ENCODE data around the gene RBMS1. TPM values are rescaled to one million over a fixed set of nuclear protein-coding genes. Genes with fewer than 3 reads are reported as not detected.

Gene RBMS1
- polyA plus RNA-seq, 2 of the 4 experiments (the other 2 are of a cell fraction), result 51.9 to 108 TPM

- TF ChIP-seq REST (IDR thresholded peaks at IDR 0.05) (no peak), CHD2 (IDR thresholded peaks at IDR 0.05; ENCODE audit: low read length, partially characterized antibody) (no peak), HEYL (CRISPR knock-in tag; IDR thresholded peaks at IDR 0.05) (no peak), BCL3 (IDR thresholded peaks at IDR 0.05) (0 out of 3 replicates have a peak, but pooled peaks have one; percentile 54), POLR2A (IDR thresholded peaks at IDR 0.05; ENCODE audit: low read length) (no peak), POLR2AphosphoS2 (conservative IDR thresholded peaks at IDR 0.05; ENCODE audit: low read length) (no peak), KDM5A (IDR thresholded peaks at IDR 0.05) (no peak), TFCP2L1 (CRISPR knock-in tag; IDR thresholded peaks at IDR 0.05) (no peak), USF2 (IDR thresholded peaks at IDR 0.05) (no peak), FOSL2 (IDR thresholded peaks at IDR 0.05) (peak; percentile 98), FOSL2 (CRISPR knock-in tag; IDR thresholded peaks at IDR 0.05) (peak; percentile 100), E2F6 (IDR thresholded peaks at IDR 0.05; ENCODE audit: borderline replicate concordance, low read depth) (no peak), ZNF302 (CRISPR knock-in tag; IDR thresholded peaks at IDR 0.05) (no peak), ZSCAN20 (CRISPR knock-in tag; IDR thresholded peaks at IDR 0.05) (no peak), MAZ (IDR thresholded peaks at IDR 0.05; ENCODE audit: borderline replicate concordance, low read depth, low read length) (no peak), HES2 (IDR thresholded peaks at IDR 0.05) (no peak), NPAS2 (CRISPR knock-in tag; IDR thresholded peaks at IDR 0.05; ENCODE audit: borderline replicate concordance) (no peak), EHMT2 (IDR thresholded peaks at IDR 0.05; ENCODE audit: low read depth) (no peak), JUNB (IDR thresholded peaks at IDR 0.05) (peak; percentile 95), HMGXB4 (CRISPR knock-in tag; IDR thresholded peaks at IDR 0.05; ENCODE audit: borderline replicate concordance) (no peak), ATOH8 (CRISPR knock-in tag; IDR thresholded peaks at IDR 0.05; ENCODE audit: low read depth) (no peak)
These were observed 269.5 kb downstream of the RBMS1 start (continued) for GRCh38 chr2:160224060-160224459.
